Ovary (tissue), 9 donors: Measurements from ENCODE around the gene SMCO4. TPM values are rescaled to one million over a fixed set of nuclear protein-coding genes. Genes with fewer than 3 reads are reported as not detected.

Experiments
- DNase-seq, 5 donors: peaks; one replicate each; pipeline ENCODE4 v3.0.0-alpha.2; 2019 to 2020
- H3K27ac ChIP-seq, 2 donors: fragments of 200-600 bp; one replicate each; pipeline versions ENCODE4 v1.5.1 to v1.8.0; 2019 to 2022
- H3K27me3 ChIP-seq: fragments of 200-600 bp; one replicate; pipeline ENCODE4 v1.8.0; 2022
- H3K36me3 ChIP-seq: fragments of 200-600 bp; sonication (generic); one replicate; pipeline ENCODE4 v1.5.1; 2019
- H3K4me1 ChIP-seq: one replicate; pipeline ENCODE4 v1.8.1; 2013; ENCODE audit warnings: mild to moderate bottlenecking, moderate library complexity; ENCODE audit not compliant: insufficient read depth
- H3K4me3 ChIP-seq: fragments of 200-600 bp; sonication (generic); one replicate; pipeline ENCODE4 v1.5.1; 2017
- H3K9me3 ChIP-seq, 2 donors: fragments of 200-600 bp in 1 of 2; sonication (generic) in 1 of 2; one replicate each; pipeline versions ENCODE4 v1.5.1 to v1.8.1; 2013 to 2019; ENCODE audit warnings: mild to moderate bottlenecking in 1 of 2, moderate library complexity in 1 of 2
- CTCF ChIP-seq, 3 donors: fragments of 450-650 bp in 2 of 3; fragments of 200-600 bp in 1 of 3; IDR thresholded peaks; one replicate each; pipeline versions ENCODE4 v1.5.1 to v1.8.0; 2016 to 2022; ENCODE audit warnings: antibody characterized with exemption in 3 of 3, mild to moderate bottlenecking in 1 of 3
- EP300 ChIP-seq: sonication (generic); formaldehyde crosslinking; IDR thresholded peaks from one replicate; pipeline ENCODE4 v1.6.1; 2017; ENCODE audit warnings: antibody characterized with exemption
- POLR2A ChIP-seq: fragments of 450-650 bp; IDR thresholded peaks from one replicate; pipeline ENCODE4 v1.6.1; 2017; ENCODE audit warnings: antibody characterized with exemption, mild to moderate bottlenecking, moderate library complexity
- WGBS, 3 donors: extraction: QIAGEN DNeasy Blood & Tissue Kit in 1 of 3; methylation state at CpG; one replicate each; pipeline versions ENCODE4 v1.1.5 to v1.1.7; 2013 to 2017; 5-methylcytosine and 5-hydroxymethylcytosine counted together
- intact Hi-C, 4 donors: fragments of 100-400 bp; cut with DNase I; formaldehyde crosslinking; loops; one replicate each; pipeline versions ENCODE4 v1.11.0 to v1.15.1; 2022 to 2023
- polyA plus RNA-seq, 2 donors: library from polyadenylated mRNA; stranded (reverse); fragments of 200-250 nt in 1 of 2; fragments of 350-450 nt in 1 of 2; fragmentation: Illumina TruSeq in 1 of 2; extraction: RNeasy Lipid Tissue Mini Kit (QIAGEN cat#74804) in 1 of 2; gene quantifications; one replicate each; pipeline ENCODE4 v1.2.3, GENCODE V29; 2013 to 2014
- total RNA-seq, 7 donors: library from RNA; depleted of rRNA in 2 of 7; stranded (reverse); fragments of >200 nt in 2 of 7; fragmentation: NEBNext Ultra II Directional in 3 of 7; extraction: Animal tissue kit (Norgen Biotek cat#: 25700) in 3 of 7; gene quantifications; one replicate each; pipeline versions ENCODE4 v1.1.0 to v1.2.4, GENCODE V29; 2016 to 2023
- donor health status: DM: no; HTN: no; CAD: no; lungs with moderate emphysema.
- donor health status: DM: no; HTN: no; CAD: no.
- donor health status: Bipolar disorder and iron deficiency.
- donor health status: DM: yes; HTN: yes; CAD: no.
- donor health status: DM: no; HTN: no; CAD: no.
- donor health status: DM: yes; HTN: yes; CAD: no.

Gene SMCO4
- total and polyA plus RNA-seq, 9 donors, result 10.8 to 52.7 (median 20.2) TPM

GRCh38 chr11:93545566-93545965, 2.4 kb upstream of the SMCO4 start:
- peaks cover 5% of the 10 kb centered on the region for H3K4me1 ChIP-seq
- TF ChIP-seq CTCF (IDR thresholded peaks at IDR 0.05) (no peak), EP300 (no peak), POLR2A (no peak)
- no peaks in the 10 kb centered on the region for H3K36me3 ChIP-seq
- no peak overlapping the region for H3K4me3 ChIP-seq
- intact Hi-C loops, result loop anchor here in 3 of 4 donors (10.0 kb wide), 3 partner anchors 99 to 311 kb away; no protein-coding TSS in a partner anchor
- no peak overlapping the region for H3K27ac ChIP-seq
- no peaks in the 10 kb centered on the region for H3K27me3 ChIP-seq
- no peak for DNase-seq
- WGBS, 3 donors, result 66 to 74% (median 66%) methylated on average over 2 of the region's 2 CpGs
- H3K9me3 ChIP-seq, result no peaks in the 10 kb centered on the region

DNA sequence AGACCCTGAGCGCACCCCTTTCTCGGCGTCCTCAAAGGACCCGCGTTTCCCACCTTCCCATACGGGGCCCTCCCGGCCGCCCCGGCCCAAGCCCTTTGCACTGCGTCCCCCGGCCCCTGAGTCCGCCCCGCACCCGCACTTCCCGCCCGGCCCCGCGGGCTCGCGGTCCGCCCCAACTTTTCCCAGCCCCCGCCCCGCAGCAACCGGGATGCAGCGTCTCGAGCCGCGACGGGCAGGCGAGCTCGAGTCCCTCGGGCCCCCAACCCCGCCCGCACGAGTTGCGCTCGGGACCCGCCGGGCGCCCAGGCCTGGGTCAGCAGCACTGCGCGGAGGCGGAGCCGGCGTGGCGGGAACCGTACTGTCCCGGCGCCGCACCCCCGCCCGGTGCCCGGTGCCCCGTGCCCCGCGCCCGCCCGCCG, 371 bp downstream of the SMCO4 start:
- peak overlapping the region; percentile 81 to 86 for H3K27ac ChIP-seq
- H3K27me3 ChIP-seq, result no peaks in the 10 kb centered on the region
- DNase-seq, result peak; percentile 45 to 61 (median 52)
- TF ChIP-seq EP300 (no peak), POLR2A (no peak), CTCF (IDR thresholded peaks at IDR 0.05) (no peak)
- H3K36me3 ChIP-seq, result no peaks in the 10 kb centered on the region
- no peaks in the 10 kb centered on the region for H3K9me3 ChIP-seq
- peaks cover 5% of the 10 kb centered on the region for H3K4me1 ChIP-seq
- H3K4me3 ChIP-seq, result peak overlapping the region; percentile 82
- intact Hi-C loops, result loop anchor here (2.0 to 10.0 kb wide), 5 partner anchors 102 to 308 kb away; no protein-coding TSS in a partner anchor
- 0 to 2% (median 1%) methylated on average over 13 to 59 of the region's 59 CpGs for WGBS, 3 donors

- 7 to 9% (median 7%) methylated on average over 19 to 29 of the region's 29 CpGs for WGBS, 3 donors
- no peak for TF ChIP-seq EP300
- no peak for TF ChIP-seq CTCF (IDR thresholded peaks at IDR 0.05)
- no peak for TF ChIP-seq POLR2A
- intact Hi-C loops, result loop anchor here (2.0 to 10.0 kb wide), 5 partner anchors 103 to 307 kb away; no protein-coding TSS in a partner anchor
- peak overlapping the region; percentile 81 to 86 for H3K27ac ChIP-seq
- no peaks in the 10 kb centered on the region for H3K9me3 ChIP-seq
- H3K4me1 ChIP-seq, result peaks cover 5% of the 10 kb centered on the region
- no peaks in the 10 kb centered on the region for H3K27me3 ChIP-seq
- peak; percentile 46 to 58 (median 50) for DNase-seq
- H3K36me3 ChIP-seq, result no peaks in the 10 kb centered on the region
- H3K4me3 ChIP-seq, result peak overlapping the region; percentile 82
Observed at GRCh38 chr11:93541884-93542810, 1.0 kb downstream of the SMCO4 start.

DNA sequence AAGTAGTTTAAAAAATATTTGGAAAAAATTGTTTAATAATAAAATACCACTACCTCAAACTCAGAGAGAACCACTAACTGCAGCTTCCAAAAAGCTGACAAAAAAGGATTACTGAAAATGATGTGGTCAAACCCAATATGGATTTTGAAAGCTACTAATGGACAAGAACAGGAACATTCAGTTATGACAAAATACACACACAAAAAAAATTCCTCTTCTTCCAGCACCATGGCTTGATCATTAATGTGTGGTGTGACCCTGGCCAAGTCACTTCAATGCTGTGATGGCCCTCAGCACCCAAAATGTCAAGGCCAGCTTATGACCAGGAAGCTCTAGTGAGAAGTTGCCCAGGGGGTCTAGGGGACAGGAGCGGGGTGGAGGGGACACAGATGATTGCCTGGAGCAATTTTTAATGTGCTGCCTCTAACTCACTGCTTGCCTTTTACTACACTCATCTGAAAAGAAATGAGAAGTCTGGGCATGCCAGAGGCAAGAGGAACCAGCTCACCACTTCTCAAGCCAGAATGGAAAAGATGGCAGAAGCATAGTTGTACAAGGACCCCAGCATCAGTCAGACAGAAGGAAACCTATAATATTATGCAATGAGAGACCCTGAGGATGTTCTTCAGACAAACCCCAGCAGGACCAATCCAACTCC, 2.2 kb downstream of the SMCO4 start:
- intact Hi-C loops, result loop anchor here in 3 of 4 donors (5.0 to 10.0 kb wide), 4 partner anchors 104 to 306 kb away; no protein-coding TSS in a partner anchor
- no peak for TF ChIP-seq POLR2A
- TF ChIP-seq EP300, result no peak
- no peak for TF ChIP-seq CTCF (IDR thresholded peaks at IDR 0.05)
- Histone ChIP-seq H3K27ac (peak overlapping the region in 1 of 2 donors; percentile 10), H3K9me3 (no peaks in the 10 kb centered on the region), H3K4me3 (no peak overlapping the region), H3K27me3 (no peaks in the 10 kb centered on the region), H3K4me1 (peaks cover 5% of the 10 kb centered on the region), H3K36me3 (no peaks in the 10 kb centered on the region)
- 96 to 100% (median 100%) methylated on average over 1 of the region's 1 CpG for WGBS, 3 donors
- no peak for DNase-seq
